Tibial nerve (tissue), 4 donors: ENCODE results near the gene CYP4A22. TPM values are rescaled to one million over a fixed set of nuclear protein-coding genes. Genes with fewer than 3 reads are reported as not detected.

ENCODE experiments used
- DNase-seq, 2 donors: peaks; one replicate each; pipeline ENCODE4 v3.0.0-alpha.2; 2019; ENCODE audit warnings: low spot score in 2 of 2
- H3K27ac ChIP-seq, 4 donors: fragments of 200-600 bp; sonication (generic) in 3 of 4; one replicate each; pipeline ENCODE4 v1.5.1; 2017 to 2019; ENCODE audit warnings: mild to moderate bottlenecking in 1 of 4
- H3K27me3 ChIP-seq, 2 donors: fragments of 200-600 bp; sonication (generic) in 1 of 2; one replicate each; pipeline versions ENCODE4 v1.5.1 to v1.6.0; 2017 to 2019
- H3K36me3 ChIP-seq, 3 donors: fragments of 200-600 bp; sonication (generic); one replicate each; pipeline ENCODE4 v1.5.1; 2018 to 2019
- H3K4me1 ChIP-seq, 4 donors: fragments of 200-600 bp; sonication (generic) in 3 of 4; one replicate each; pipeline ENCODE4 v1.5.1; 2017 to 2019
- H3K4me3 ChIP-seq, 4 donors: fragments of 200-600 bp; sonication (generic) in 3 of 4; one replicate each; pipeline ENCODE4 v1.5.1; 2017 to 2019; ENCODE audit warnings: mild to moderate bottlenecking in 1 of 4, moderate library complexity in 1 of 4
- H3K9me3 ChIP-seq, 4 donors: fragments of 200-600 bp; sonication (generic) in 3 of 4; one replicate each; pipeline ENCODE4 v1.5.1; 2017 to 2019
- EP300 ChIP-seq, 2 donors: sonication (generic); formaldehyde crosslinking; IDR thresholded peaks; one replicate each; pipeline ENCODE4 v1.6.1; 2017; ENCODE audit warnings: antibody characterized with exemption in 2 of 2, mild to moderate bottlenecking in 1 of 2
- POLR2A ChIP-seq, 2 donors: fragments of 450-650 bp; IDR thresholded peaks; one replicate each; pipeline ENCODE4 v1.6.1; 2017; ENCODE audit warnings: antibody characterized with exemption in 2 of 2, mild to moderate bottlenecking in 2 of 2, moderate library complexity in 2 of 2
- WGBS, 2 donors: methylation state at CpG; one replicate each; pipeline ENCODE4 v1.1.5; 2018; 5-methylcytosine and 5-hydroxymethylcytosine counted together
- total RNA-seq, 4 donors: library from RNA; depleted of rRNA; stranded (reverse); fragments of >200 nt; gene quantifications; one replicate each; pipeline ENCODE4 v1.1.0, GENCODE V29; 2016
- TF ChIP-seq, protein P1 (sequence below), 5 experiments: fragments of 200-600 bp in 3 of 5; fragments of 450-650 bp in 2 of 5; sonication (generic) in 3 of 5; IDR thresholded peaks; one replicate each; pipeline ENCODE4 v1.5.1; 2016 to 2019; ENCODE audit warnings: antibody characterized with exemption in 5 of 5, mild to moderate bottlenecking in 3 of 5, moderate library complexity in 2 of 5

The CYP4A22 gene
- total RNA-seq, 4 donors from 2014 or later = 0.84 to 4.5 (median 2.6) TPM

GRCh38 chr1:47160716-47161115 lies 23.5 kb downstream of the CYP4A22 start:
- TF ChIP-seq, protein P1, sequence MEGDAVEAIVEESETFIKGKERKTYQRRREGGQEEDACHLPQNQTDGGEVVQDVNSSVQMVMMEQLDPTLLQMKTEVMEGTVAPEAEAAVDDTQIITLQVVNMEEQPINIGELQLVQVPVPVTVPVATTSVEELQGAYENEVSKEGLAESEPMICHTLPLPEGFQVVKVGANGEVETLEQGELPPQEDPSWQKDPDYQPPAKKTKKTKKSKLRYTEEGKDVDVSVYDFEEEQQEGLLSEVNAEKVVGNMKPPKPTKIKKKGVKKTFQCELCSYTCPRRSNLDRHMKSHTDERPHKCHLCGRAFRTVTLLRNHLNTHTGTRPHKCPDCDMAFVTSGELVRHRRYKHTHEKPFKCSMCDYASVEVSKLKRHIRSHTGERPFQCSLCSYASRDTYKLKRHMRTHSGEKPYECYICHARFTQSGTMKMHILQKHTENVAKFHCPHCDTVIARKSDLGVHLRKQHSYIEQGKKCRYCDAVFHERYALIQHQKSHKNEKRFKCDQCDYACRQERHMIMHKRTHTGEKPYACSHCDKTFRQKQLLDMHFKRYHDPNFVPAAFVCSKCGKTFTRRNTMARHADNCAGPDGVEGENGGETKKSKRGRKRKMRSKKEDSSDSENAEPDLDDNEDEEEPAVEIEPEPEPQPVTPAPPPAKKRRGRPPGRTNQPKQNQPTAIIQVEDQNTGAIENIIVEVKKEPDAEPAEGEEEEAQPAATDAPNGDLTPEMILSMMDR (IDR thresholded peaks at IDR 0.05) = no peak
- no peak for TF ChIP-seq POLR2A (IDR thresholded peaks at IDR 0.05)
- no peak for TF ChIP-seq EP300 (IDR thresholded peaks at IDR 0.05)
- peaks cover 0 to 12% (median 0%) of the 10 kb centered on the region in 4 donors for H3K9me3 ChIP-seq
- no peak overlapping the region for H3K4me3 ChIP-seq
- H3K27ac ChIP-seq = no peak overlapping the region
- H3K4me1 ChIP-seq = no peaks in the 10 kb centered on the region
- no peaks in the 10 kb centered on the region for H3K36me3 ChIP-seq
- no peaks in the 10 kb centered on the region for H3K27me3 ChIP-seq
- no peak for DNase-seq

DNA sequence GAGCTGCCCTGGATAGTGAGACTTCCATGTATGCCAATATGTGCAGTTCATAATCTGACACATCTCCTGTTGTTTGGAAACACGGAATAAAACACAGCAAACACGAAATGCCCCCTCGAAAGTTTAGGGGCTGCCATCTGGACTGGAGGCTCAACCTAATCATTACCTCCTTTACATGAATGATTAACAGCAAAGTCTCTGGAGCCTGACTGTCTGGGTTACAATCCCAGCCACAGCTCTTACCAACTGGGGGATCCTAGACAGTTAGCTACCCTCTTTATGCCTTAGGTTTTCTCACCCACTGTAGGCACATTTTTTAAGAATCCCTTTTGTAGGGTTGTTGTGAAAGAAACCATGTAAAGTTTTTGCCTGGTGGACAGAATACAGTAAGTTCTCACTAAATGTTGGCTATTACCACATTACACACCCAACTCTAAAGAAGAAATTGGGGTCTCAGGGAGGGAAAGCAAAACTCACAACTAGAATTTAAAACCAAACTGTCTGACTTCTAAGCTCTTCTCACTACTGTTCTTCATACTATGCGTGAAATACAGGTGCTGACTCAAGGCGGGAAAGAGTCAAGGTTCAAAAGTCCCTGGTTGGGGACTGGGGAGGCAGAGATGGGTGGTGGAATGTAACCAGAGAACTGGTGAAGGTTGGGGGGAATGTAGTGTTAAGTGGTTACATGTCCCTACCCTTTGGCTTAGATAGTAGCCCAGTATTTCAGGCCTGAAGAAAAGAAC lies 24.2 kb downstream of the CYP4A22 start:
- DNase-seq = no peak
- Histone ChIP-seq H3K27me3 (no peaks in the 10 kb centered on the region), H3K36me3 (no peaks in the 10 kb centered on the region), H3K4me1 (no peaks in the 10 kb centered on the region), H3K4me3 (no peak overlapping the region), H3K9me3 (peaks cover 0 to 15% (median 0%) of the 10 kb centered on the region in 4 donors), H3K27ac (no peak overlapping the region)
- WGBS, 2 donors = 61 to 78% methylated on average over 5 of the region's 5 CpGs
- no peak for TF ChIP-seq POLR2A (IDR thresholded peaks at IDR 0.05)

- no peaks in the 10 kb centered on the region for H3K36me3 ChIP-seq
- no peaks in the 10 kb centered on the region for H3K4me1 ChIP-seq
- TF ChIP-seq EP300 (IDR thresholded peaks at IDR 0.05) = no peak
- TF ChIP-seq POLR2A (IDR thresholded peaks at IDR 0.05) = no peak
- TF ChIP-seq, protein P1 (IDR thresholded peaks at IDR 0.05) = no peak
- peaks cover 0 to 11% (median 0%) of the 10 kb centered on the region in 4 donors for H3K9me3 ChIP-seq
- H3K4me3 ChIP-seq = no peak overlapping the region
- no peak for DNase-seq
- no peaks in the 10 kb centered on the region for H3K27me3 ChIP-seq
- H3K27ac ChIP-seq = no peak overlapping the region
These were observed 27.3 kb downstream of the CYP4A22 start for GRCh38 chr1:47164552-47164951.

- H3K9me3 ChIP-seq = peaks cover 0 to 11% (median 0%) of the 10 kb centered on the region in 4 donors
- WGBS, 2 donors = 72 to 79% methylated on average over 5 of the region's 5 CpGs
- no peaks in the 10 kb centered on the region for H3K27me3 ChIP-seq
- no peaks in the 10 kb centered on the region for H3K36me3 ChIP-seq
- peaks cover 0 to 14% (median 0%) of the 10 kb centered on the region in 4 donors for H3K4me1 ChIP-seq
- H3K27ac ChIP-seq = no peak overlapping the region
- TF ChIP-seq, protein P1 (IDR thresholded peaks at IDR 0.05) = no peak
- TF ChIP-seq POLR2A (IDR thresholded peaks at IDR 0.05) (no peak), EP300 (IDR thresholded peaks at IDR 0.05) (no peak)
- DNase-seq = no peak
- no peak overlapping the region for H3K4me3 ChIP-seq
These were observed 35.5 kb downstream of the CYP4A22 start for GRCh38 chr1:47172782-47173181.

DNA sequence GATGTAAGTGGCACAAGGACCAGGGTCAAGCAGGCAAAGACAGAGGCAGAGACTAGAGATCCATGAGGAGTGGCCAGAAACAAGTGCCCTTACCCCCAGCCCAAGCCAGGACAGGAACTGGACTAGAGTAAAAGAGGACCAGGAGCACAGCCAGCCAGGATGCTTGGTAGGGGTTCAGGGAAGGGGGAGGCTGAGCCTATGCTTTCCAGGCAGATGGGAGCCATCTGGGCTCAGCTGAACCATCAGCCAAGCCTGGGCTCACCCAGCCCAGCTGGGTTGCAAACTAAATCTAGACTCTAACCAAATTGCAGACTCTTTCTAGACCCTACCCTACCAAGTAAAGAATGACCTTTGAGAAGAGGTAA lies 37.4 kb downstream of the CYP4A22 start:
- TF ChIP-seq, protein P1 (IDR thresholded peaks at IDR 0.05) = no peak
- TF ChIP-seq EP300 (IDR thresholded peaks at IDR 0.05) = no peak
- TF ChIP-seq POLR2A (IDR thresholded peaks at IDR 0.05) = no peak
- DNase-seq = no peak
- Histone ChIP-seq H3K9me3 (peaks cover 0 to 11% (median 0%) of the 10 kb centered on the region in 4 donors), H3K4me1 (peaks cover 0 to 22% (median 5%) of the 10 kb centered on the region in 4 donors), H3K27ac (peak overlapping the region in 1 of 4 donors; percentile 17), H3K36me3 (no peaks in the 10 kb centered on the region), H3K4me3 (no peak overlapping the region), H3K27me3 (no peaks in the 10 kb centered on the region)
